Neural progenitor cell (in vitro differentiated cells): ENCODE measurements around the gene NAT9. TPM values are rescaled to one million over a fixed set of nuclear protein-coding genes. Genes with fewer than 3 reads are reported as not detected.

Source experiments
- DNase-seq: peaks from one replicate; pipeline ENCODE4 v3.0.0-alpha.2; 2016; ENCODE audit warnings: low spot score
- H2AFZ ChIP-seq: fragments of 200-600 bp; sonication (generic); replicated peaks from 2 replicates; pipeline ENCODE4 v1.6.1; 2016; ENCODE audit warnings: antibody characterized with exemption
- H3F3A ChIP-seq: fragments of 200-600 bp; sonication (generic); 2 replicates; pipeline ENCODE4 v1.6.1; 2016; ENCODE audit warnings: antibody characterized with exemption, low read depth
- H3K27ac ChIP-seq: fragments of 200-600 bp; sonication (generic); 2 replicates; pipeline ENCODE4 v1.5.1; 2016; ENCODE audit warnings: mild to moderate bottlenecking
- H3K27me3 ChIP-seq: fragments of 200-600 bp; sonication (generic); 2 replicates; pipeline ENCODE4 v1.6.1; 2016; ENCODE audit warnings: mild to moderate bottlenecking, moderate library complexity
- H3K36me3 ChIP-seq: fragments of 200-600 bp; sonication (generic); 2 replicates; pipeline ENCODE4 v1.5.1; 2016
- H3K4me1 ChIP-seq: fragments of 200-600 bp; sonication (generic); 2 replicates; pipeline ENCODE4 v1.6.1; 2016; ENCODE audit warnings: mixed run types
- H3K4me2 ChIP-seq: fragments of 200-600 bp; sonication (generic); 2 replicates; pipeline ENCODE4 v1.6.1; 2016
- H3K4me3 ChIP-seq: fragments of 200-600 bp; sonication (generic); 2 replicates; pipeline ENCODE4 v1.5.1; 2016
- H3K79me2 ChIP-seq: fragments of 200-600 bp; sonication (generic); 2 replicates; pipeline ENCODE4 v1.6.1; 2016; ENCODE audit warnings: low read depth
- H3K9ac ChIP-seq: fragments of 200-600 bp; sonication (generic); 2 replicates; pipeline ENCODE4 v1.6.1; 2016
- H3K9me3 ChIP-seq: fragments of 200-600 bp; sonication (generic); 2 replicates; pipeline ENCODE4 v1.5.1; 2016; ENCODE audit warnings: low read depth
- H4K20me1 ChIP-seq: fragments of 200-600 bp; sonication (generic); 2 replicates; pipeline ENCODE4 v1.6.1; 2016; ENCODE audit warnings: low read depth
- H3K27ac Mint-ChIP-seq: 3 replicates; pipeline ENCODE4 v1.8.0; 2021; ENCODE audit warnings: mixed read lengths
- H3K27me3 Mint-ChIP-seq: 2 replicates; pipeline ENCODE4 v1.8.0; 2022; ENCODE audit warnings: low read depth, mild to moderate bottlenecking, inconsistent platforms, moderate library complexity, mixed read lengths; ENCODE audit not compliant: insufficient read depth
- H3K36me3 Mint-ChIP-seq: 3 replicates; pipeline ENCODE4 v1.8.0; 2021; ENCODE audit warnings: mixed read lengths
- H3K4me1 Mint-ChIP-seq: 3 replicates; pipeline ENCODE4 v1.8.0; 2021; ENCODE audit warnings: mixed read lengths
- H3K4me3 Mint-ChIP-seq: 3 replicates; pipeline ENCODE4 v1.8.0; 2021; ENCODE audit warnings: mild to moderate bottlenecking, moderate library complexity, mixed read lengths
- H3K9me3 Mint-ChIP-seq: 3 replicates; pipeline ENCODE4 v1.8.0; 2020; ENCODE audit warnings: mixed read lengths
- CTCF ChIP-seq: fragments of 200-600 bp; sonication (generic); IDR thresholded peaks from 2 replicates; pipeline ENCODE4 v1.5.1; 2017; ENCODE audit warnings: antibody characterized with exemption, mild to moderate bottlenecking
- EZH2 ChIP-seq: fragments of 200-600 bp; sonication (generic); IDR thresholded peaks from 2 replicates; pipeline ENCODE4 v1.6.1; 2017; ENCODE audit warnings: antibody characterized with exemption, mild to moderate bottlenecking, moderate library complexity
- EZH2phosphoT487 ChIP-seq: fragments of 200-600 bp; sonication (generic); IDR thresholded peaks from 2 replicates; pipeline ENCODE4 v1.6.1; 2017; ENCODE audit warnings: antibody characterized with exemption
- total RNA-seq: library from RNA; depleted of rRNA; stranded (reverse); fragments of >200 nt; gene quantifications from 2 replicates; pipeline ENCODE4 v1.2.3, GENCODE V29; 2015; ENCODE audit warnings: low replicate concordance

NAT9 gene
- total RNA-seq, 1 donor from 2014 or later, result 75.3 TPM

- Histone ChIP-seq H4K20me1 (peaks cover 9% of the 10 kb centered on the region), H2AFZ (no peak overlapping the region), H3K4me3 (no peak overlapping the region), H3K27ac (no peak overlapping the region), H3K9me3 (no peaks in the 10 kb centered on the region), H3K9ac (no peak overlapping the region), H3K79me2 (peaks cover 22% of the 10 kb centered on the region), H3K4me2 (no peak overlapping the region), H3K27me3 (no peaks in the 10 kb centered on the region), H3K36me3 (no peaks in the 10 kb centered on the region), H3K4me1 (peaks cover 6% of the 10 kb centered on the region), H3F3A (peaks cover 12% of the 10 kb centered on the region)
- Mint-ChIP-seq H3K9me3 (no peaks in the 10 kb centered on the region), H3K27me3 (peaks cover 9% of the 10 kb centered on the region), H3K36me3 (peaks cover 5% of the 10 kb centered on the region), H3K27ac (no peak overlapping the region), H3K4me1 (peaks cover 13% of the 10 kb centered on the region), H3K4me3 (no peak overlapping the region)
- TF ChIP-seq EZH2phosphoT487 (no peak), CTCF (peak; percentile 70), EZH2 (no peak)
- DNase-seq, result peak; percentile 74
These were observed 4.5 kb upstream of the NAT9 start for GRCh38 chr17:74780443-74781238.

GRCh38 chr17:74779948-74780400 lies 3.8 kb upstream of the NAT9 start:
- Mint-ChIP-seq H3K36me3 (peaks cover 5% of the 10 kb centered on the region), H3K27ac (no peak overlapping the region), H3K27me3 (peaks cover 12% of the 10 kb centered on the region), H3K9me3 (no peaks in the 10 kb centered on the region), H3K4me3 (no peak overlapping the region), H3K4me1 (peaks cover 17% of the 10 kb centered on the region)
- H3K79me2 ChIP-seq, result peaks cover 29% of the 10 kb centered on the region
- peaks cover 9% of the 10 kb centered on the region for H4K20me1 ChIP-seq
- no peak overlapping the region for H3K4me3 ChIP-seq
- DNase-seq, result no peak
- H3F3A ChIP-seq, result peaks cover 12% of the 10 kb centered on the region
- TF ChIP-seq EZH2phosphoT487 (no peak), EZH2 (no peak), CTCF (no peak)
- peaks cover 11% of the 10 kb centered on the region for H3K4me1 ChIP-seq
- no peaks in the 10 kb centered on the region for H3K9me3 ChIP-seq
- no peaks in the 10 kb centered on the region for H3K36me3 ChIP-seq
- H3K27ac ChIP-seq, result no peak overlapping the region
- no peak overlapping the region for H3K4me2 ChIP-seq
- H3K27me3 ChIP-seq, result no peaks in the 10 kb centered on the region
- H2AFZ ChIP-seq, result no peak overlapping the region
- no peak overlapping the region for H3K9ac ChIP-seq

DNA sequence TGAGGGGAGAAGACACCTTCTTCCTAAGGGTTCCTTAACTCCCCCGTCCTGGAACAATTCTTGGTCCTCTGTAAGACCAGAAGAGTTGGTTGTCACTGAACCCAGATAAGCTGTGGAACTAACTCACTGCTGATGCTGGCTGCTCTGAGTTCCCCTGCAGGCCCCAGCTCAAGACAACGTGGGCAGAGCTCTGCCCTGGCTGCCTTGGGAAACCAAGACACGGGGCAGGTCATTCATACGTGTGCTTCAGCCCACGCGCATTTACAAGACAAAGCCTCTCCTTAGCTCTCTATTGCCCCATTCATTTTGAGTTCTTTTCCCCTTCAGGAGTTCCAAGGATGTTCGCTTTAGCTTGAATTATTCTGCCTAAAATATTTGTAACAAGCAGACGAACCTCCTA lies 3.4 kb upstream of the NAT9 start:
- H3K27ac Mint-ChIP-seq, result no peak overlapping the region
- peaks cover 34% of the 10 kb centered on the region for H3K79me2 ChIP-seq
- peaks cover 5% of the 10 kb centered on the region for H3K36me3 Mint-ChIP-seq
- H3K4me3 Mint-ChIP-seq, result no peak overlapping the region
- peaks cover 17% of the 10 kb centered on the region for H3K4me1 Mint-ChIP-seq
- H3F3A ChIP-seq, result peaks cover 12% of the 10 kb centered on the region
- H3K9me3 Mint-ChIP-seq, result no peaks in the 10 kb centered on the region
- H3K27me3 Mint-ChIP-seq, result peaks cover 12% of the 10 kb centered on the region
- H3K27ac ChIP-seq, result no peak overlapping the region
- no peaks in the 10 kb centered on the region for H3K9me3 ChIP-seq
- H3K27me3 ChIP-seq, result no peaks in the 10 kb centered on the region
- no peak overlapping the region for H3K4me3 ChIP-seq
- no peak overlapping the region for H3K4me2 ChIP-seq
- H3K36me3 ChIP-seq, result no peaks in the 10 kb centered on the region
- no peak for DNase-seq
- peaks cover 11% of the 10 kb centered on the region for H3K4me1 ChIP-seq
- no peak overlapping the region for H2AFZ ChIP-seq
- no peak overlapping the region for H3K9ac ChIP-seq
- TF ChIP-seq CTCF (no peak), EZH2phosphoT487 (no peak), EZH2 (no peak)
- peaks cover 9% of the 10 kb centered on the region for H4K20me1 ChIP-seq
